SH-SY5Y (cell line): ENCODE results near the gene KRT39.
"Not testable (repeated sequence)": the region's sequence is repeated elsewhere in the genome, so short reads cannot be mapped to it uniquely, and the experiment has no call there.

ENCODE experiments used
- GATA2 ChIP-seq: IDR thresholded peaks from 2 replicates; pipeline ENCODE4 v1.6.1; 2011; ENCODE audit warnings: mild to moderate bottlenecking, low read depth, low read length
- GATA3 ChIP-seq: IDR thresholded peaks from 2 replicates; pipeline ENCODE4 v1.6.1; 2011; ENCODE audit warnings: low read depth, mild to moderate bottlenecking, low read length, moderate library complexity

DNA sequence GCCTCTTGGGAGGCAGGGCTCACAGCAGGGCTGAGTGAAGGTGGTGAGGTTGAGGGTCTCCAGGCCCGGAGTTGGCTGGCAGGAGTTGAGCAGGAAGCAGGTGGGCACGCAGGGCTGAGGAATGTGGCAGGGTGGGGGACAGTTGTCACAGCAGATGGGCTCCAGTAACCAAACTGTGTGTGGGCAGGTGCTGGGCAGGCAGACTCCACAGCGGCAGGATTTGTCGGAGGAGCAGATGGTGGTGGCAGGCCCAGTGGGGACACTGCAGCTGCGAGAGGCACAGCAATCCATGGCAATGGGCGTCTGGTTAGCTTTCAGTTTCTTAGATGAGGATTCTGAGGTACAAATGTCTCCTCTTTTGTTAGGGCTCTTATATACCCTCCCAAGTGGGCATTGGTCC is 32.8 kb upstream of the KRT39 start, which contains the start of gene KRTAP3-2:
- not testable (repeated sequence) for TF ChIP-seq GATA2, GATA3
